Measurements from ENCODE around the gene NRF1.
"Not testable (repeated sequence)": the region's sequence is repeated elsewhere in the genome, so short reads cannot be mapped to it uniquely, and the experiment has no call there.

Gene NRF1

GRCh38 chr7:129649128-129649690 is 37.7 kb downstream of the NRF1 start:
- DNase-seq (ENCODE audit: low read depth, low spot score): no peak

- DNase-seq (ENCODE audit: low read depth, low spot score): no peak
Observed at GRCh38 chr7:129650056-129650758, 38.7 kb downstream of the NRF1 start.

GRCh38 chr7:129652914-129653313 is 41.4 kb downstream of the NRF1 start:
- no peak for DNase-seq (ENCODE audit: low read depth, low spot score)

DNA sequence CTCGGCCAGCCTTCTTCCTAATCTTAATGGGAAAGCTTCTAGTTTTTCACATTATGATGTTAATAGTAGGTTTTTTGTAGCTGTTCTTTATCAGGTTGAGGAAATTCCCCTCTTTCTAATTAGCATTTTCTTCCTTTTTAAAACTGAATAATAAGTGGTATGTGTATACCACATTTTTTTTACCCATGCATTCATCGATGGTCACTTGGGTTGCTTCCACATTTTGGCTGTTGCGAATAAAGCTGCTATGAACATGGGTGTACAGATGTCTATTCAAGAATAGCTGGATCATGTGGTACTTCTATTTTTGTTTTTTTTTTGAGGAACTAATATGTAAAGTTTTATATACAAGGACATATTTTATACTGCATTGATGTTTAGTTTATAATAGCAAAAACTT is 44.3 kb downstream of the NRF1 start:
- DNase-seq (ENCODE audit: low read depth, low spot score): no peak

DNA sequence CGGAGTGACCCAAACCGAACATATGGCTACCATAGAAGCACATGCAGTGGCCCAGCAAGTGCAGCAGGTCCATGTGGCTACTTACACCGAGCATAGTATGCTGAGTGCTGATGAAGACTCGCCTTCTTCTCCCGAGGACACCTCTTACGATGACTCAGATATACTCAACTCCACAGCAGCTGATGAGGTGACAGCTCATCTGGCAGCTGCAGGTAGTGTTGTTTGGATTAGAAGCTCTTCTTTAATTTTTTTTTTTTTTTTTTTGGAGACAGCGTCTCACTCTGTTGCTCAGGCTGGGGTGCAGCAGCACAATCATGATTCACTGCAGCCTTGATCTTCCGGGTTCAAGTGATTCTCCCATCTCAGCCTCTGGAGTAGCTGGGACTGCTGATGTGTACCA is 45.8 kb downstream of the NRF1 start:
- DNase-seq (ENCODE audit: low read depth, low spot score): no peak

DNA sequence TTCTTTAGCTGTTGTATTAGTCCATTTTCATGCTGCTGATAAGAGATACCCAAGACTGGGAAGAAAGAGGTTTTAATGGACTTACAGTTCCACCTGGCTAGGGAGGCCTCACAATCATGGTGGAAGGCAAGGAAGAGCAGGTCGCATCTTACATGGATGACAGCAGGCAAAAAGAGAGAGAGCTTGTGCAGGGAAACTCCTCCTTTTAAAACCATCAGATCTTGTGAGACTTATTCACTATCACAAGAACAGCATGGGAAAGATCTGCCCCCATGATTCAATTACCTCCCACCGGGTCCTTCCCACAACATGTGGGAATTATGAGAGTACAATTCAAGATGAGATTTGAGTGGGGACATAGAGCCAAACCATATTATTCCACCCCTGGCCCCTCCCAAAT is 48.4 kb downstream of the NRF1 start:
- not testable (repeated sequence) for DNase-seq (ENCODE audit: low read depth, low spot score)

DNA sequence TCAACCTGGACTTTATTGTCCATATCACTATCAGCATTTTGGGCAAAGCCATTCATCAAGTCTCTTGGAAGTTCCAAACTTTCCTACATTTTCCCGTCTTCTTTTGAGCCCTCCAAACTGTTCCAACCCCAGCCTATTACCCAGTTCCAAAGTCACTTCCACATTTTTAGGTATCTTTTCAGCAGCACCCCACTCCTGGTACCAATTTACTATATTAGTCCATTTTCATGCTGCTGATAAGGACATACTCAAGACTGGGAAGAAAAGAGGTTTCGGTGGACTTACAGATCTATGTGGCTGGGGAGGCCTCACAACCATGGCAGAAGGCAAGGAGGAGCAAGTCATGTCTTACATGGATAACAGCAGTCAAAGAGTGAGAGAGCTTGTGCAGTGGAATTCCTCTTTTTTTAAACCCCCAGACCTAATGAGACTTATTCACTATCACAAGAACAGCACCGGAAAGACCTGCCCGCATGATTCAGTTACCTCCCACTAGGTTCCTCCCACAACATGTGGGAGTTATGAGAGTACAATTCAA is 50.2 kb downstream of the NRF1 start:
- no peak for DNase-seq (ENCODE audit: low read depth, low spot score)

DNA sequence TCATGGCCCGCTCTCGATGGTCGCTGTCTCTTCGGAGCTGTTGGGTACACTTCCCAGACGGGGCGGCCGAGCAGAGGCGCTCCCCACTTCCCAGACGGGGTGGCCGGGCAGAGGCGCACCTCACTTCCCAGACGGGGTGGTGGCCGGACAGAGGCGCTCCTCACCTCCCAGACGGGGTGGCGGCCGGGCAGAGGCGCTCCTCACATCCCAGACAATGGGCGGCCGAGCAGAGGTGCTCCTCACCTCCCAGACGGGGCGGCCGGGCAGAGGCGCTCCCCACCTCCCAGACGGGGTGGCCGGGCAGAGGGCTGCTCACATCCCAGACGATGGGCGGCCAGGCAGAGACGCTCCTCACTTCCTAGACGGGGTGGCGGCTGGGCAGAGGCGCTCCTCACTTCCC is 51.7 kb downstream of the NRF1 start:
- DNase-seq (ENCODE audit: low read depth, low spot score): not testable (repeated sequence)

DNA sequence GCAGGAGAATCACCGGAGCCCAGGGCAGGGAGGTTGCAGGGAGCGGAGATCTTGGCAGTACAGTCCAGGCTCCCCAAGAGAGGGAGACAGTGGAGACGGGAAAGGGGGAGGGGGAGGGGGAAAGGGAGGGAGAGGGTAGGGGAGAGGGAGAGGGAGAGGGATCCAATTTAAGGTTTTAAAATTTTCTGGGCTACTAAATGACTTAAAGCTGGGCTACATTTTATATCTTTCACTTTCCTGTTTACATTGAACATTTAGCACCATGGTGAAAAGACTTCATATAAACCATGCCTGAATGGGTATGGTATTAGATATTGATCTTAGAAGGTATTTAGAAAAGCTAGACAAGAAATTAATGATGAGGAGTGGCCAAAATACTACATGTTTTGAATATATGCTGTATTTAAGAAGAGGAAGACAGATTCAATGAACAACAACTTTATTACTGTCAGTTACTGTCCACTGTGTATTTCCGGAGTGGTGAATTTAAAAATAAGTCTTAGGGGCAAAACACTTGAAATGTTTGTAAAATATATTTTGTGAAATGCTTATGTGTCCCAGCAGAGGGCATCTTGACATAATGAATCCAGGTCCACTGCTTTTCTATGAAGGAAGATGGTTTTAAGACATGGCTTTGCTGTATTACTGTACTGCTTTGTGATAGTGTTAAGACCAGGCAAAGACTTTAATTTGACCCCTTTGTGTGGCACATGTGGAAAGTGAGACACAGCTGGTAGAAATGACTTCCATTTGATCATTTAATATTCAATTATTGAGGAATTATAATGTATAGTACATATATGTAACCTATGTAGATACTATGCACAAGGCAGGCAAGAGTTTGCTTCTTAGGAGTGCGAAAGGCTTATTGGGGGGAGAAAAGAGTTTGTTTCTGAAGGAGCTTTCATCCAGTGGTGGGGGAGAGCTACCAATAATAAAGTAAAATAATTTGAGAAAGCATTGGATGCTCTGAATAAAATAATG is 52.8 kb downstream of the NRF1 start:
- DNase-seq (ENCODE audit: low read depth, low spot score): no peak

- peak; percentile 74 for DNase-seq (ENCODE audit: low read depth, low spot score)
Observed at GRCh38 chr7:129665013-129665401, 53.5 kb downstream of the NRF1 start.

GRCh38 chr7:129667116-129667515 is 55.6 kb downstream of the NRF1 start:
- DNase-seq (ENCODE audit: low read depth, low spot score): no peak

GRCh38 chr7:129667551-129667950 is 56.0 kb downstream of the NRF1 start:
- DNase-seq (ENCODE audit: low read depth, low spot score): no peak

DNA sequence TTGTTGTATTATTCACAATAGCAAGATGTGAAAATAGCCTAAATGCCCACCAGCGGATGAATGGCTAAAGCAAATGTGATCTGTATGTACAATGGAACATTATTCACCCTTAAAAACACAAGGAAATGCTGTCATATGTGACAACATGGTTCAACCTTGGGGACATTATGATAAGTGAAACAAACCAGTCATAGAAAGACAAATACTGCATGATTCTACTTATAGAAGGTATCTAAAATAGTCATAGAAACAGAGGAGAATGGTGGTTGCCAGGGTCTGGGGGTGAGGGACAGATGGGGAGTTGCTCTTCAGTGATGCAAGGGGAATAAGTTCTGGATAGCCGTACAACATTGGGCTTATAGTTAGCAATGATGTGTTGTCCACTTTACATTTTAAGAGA is 58.4 kb downstream of the NRF1 start:
- no peak for DNase-seq (ENCODE audit: low read depth, low spot score)

- no peak for DNase-seq (ENCODE audit: low read depth, low spot score)
Observed at GRCh38 chr7:129670656-129671055, 59.1 kb downstream of the NRF1 start.

DNA sequence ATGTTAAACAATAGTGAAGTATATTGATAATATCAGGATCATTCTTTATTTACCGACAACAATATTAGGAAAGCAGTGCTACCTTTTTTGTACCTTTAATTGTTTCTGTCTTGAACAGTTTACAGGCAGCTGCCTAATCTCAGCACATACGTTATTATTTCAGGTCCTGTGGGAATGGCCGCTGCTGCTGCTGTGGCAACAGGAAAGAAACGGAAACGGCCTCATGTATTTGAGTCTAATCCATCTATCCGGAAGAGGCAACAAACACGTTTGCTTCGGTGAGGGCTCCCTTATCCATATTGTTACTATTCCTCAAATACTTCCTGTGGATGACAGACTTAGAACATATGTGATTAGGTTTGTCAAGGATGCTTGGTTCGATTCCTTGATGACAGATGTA is 59.7 kb downstream of the NRF1 start:
- no peak for DNase-seq (ENCODE audit: low read depth, low spot score)

DNA sequence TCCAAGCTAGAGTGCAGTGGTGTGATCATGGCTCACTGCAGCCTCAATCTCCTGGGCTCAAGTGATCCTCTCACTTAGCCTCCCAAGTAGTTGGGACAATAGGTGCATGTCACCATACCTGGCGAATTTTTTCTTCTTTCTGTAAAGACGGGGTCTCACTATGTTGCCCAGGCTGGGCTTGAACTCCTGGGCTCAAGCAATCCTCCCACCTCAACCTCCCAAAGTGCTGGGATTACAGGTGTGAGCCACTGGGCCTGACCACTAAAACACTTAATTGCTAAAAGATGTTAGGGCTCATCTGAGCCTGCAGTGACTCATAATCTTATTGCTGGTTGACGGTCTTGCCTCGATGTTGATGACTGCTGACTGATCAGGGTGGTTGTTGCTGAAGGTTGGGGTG is 63.0 kb downstream of the NRF1 start:
- not testable (repeated sequence) for DNase-seq (ENCODE audit: low read depth, low spot score)

- DNase-seq (ENCODE audit: low read depth, low spot score): no peak
Observed at GRCh38 chr7:129675521-129675920, 64.0 kb downstream of the NRF1 start.

DNA sequence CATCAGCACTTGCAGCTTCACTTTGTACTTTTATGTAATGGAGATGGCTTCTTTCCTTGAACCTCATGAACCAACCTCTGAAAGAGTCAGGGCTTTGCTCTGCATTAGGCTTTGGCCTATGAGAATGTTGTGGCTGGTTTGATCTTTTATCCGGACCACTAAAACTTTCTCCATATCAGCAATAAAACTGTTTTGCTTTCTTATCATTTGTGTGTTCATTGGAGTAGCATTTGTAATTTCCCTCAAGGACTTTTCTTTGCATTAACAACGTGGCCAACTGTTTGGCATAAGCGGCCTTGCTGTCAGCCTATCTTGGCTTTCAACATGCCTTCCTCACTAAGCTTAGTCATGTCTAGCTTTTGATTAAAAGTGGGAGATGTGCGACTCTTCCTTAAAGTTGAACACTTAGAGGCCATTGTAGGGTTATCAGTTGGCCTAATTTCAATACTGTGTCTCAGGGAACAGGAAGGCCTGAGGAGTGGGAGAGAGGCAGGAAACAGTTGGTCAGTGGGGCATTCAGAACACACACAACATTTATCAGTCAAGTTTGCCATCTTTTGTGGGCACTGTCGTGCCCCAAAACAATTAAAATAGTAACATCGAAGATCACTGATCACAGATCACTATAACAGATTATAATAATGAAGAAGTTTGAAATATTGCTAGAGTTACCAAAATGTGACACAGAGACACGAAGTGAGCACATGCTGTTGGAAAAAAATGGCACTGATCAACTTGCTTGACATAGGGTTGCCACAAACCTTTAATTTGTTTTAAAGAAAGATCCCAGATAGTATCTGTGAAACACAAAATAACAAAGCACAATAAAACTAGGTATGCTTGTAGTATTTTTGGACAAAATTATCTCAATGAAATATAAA is 64.7 kb downstream of the NRF1 start:
- no peak for DNase-seq (ENCODE audit: low read depth, low spot score)

DNA sequence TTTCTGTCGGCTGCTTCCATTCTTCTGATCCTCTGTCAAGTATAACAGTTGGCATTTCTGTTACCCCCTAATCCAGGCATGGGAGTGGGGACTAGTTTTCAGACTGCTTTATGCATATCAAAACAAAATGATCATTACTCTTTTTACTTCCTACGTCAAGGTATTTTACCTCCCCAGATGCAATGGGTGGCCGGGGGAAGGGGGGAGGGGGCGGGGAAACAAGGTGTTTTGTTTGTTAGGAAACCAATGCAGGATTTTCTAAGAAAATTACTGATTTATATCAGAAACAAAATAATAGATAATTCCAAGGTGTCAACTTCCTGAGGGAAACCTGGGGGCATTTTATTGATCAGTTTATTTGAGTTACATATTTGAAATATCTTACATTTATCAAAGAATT is 66.3 kb downstream of the NRF1 start:
- no peak for DNase-seq (ENCODE audit: low read depth, low spot score)

DNA sequence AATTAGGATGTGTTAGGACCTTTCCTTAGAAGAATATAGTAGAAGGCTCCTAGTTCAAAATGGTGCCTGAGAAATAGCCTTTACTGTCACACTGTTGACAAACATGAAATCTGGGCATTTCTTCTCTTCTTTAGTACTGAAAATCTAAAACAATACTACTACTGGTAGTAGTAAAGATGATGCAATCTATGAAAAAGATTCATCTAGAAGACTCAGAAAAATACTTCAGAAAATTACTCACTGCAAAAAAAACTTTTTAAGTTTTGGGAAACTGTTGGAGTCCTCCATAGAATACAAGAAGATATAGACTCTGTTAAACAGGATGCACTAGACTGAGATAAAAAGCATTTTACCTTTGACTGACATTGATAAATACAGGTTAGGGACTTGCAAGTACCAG is 67.1 kb downstream of the NRF1 start:
- no peak for DNase-seq (ENCODE audit: low read depth, low spot score)

DNA sequence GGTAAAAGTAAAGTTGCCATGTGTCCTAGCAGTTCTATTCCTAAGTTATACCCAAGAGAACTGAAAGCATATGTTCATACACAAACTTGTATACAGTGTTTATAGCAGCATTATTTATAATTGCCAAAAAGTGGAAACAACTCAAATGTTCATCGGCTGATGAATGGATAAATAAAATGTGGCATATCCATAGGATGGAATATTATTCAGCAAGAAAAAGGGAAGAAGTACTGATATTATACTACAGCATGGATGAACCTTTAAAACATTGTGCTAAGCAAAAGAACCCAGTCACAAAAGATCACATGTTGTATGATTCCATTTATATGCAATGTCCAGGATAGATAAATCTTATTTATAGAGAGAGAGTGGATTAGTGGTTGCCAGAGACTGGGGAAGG is 68.9 kb downstream of the NRF1 start:
- no peak for DNase-seq (ENCODE audit: low read depth, low spot score)
